ENCODE data around the gene ZNF665. TPM values are rescaled to one million over a fixed set of nuclear protein-coding genes. Genes with fewer than 3 reads are reported as not detected.

ZNF665 gene
- total RNA-seq (2014; rRNA removed) (0.77 and 0.81 TPM in 2 replicates), Bru-seq, nascent RNA (percentile 33 among the genes with signal in this experiment), BruChase-seq, experiment 1, labeled RNA remaining after a 6-hour chase (percentile 36 among the genes with signal in this experiment), BruChase-seq, experiment 2, labeled RNA remaining after a 2-hour chase (percentile 37 among the genes with signal in this experiment)
- long read RNA-seq, full-length matches to known transcripts = 2 of 5 reads
- long read RNA-seq, partial matches to known transcripts = 0 of 5 reads
- long read RNA-seq, other reads (novel, unspliced or antisense) = 3 of 5 reads

GRCh38 chr19:53192771-53193534 lies at the start of gene ZNF665:
ZNF665 (minus strand) TSS chr19:53193358; CDS start chr19:53182898, 10,460 bp downstream.
- ATAC-seq (peak; percentile 62), DNase-seq (peak; percentile 76)
- peaks cover 6% of the 10 kb centered on the region; the same call in 1 of the 2 replicates for H3K4me1 ChIP-seq (ENCODE audit: insufficient read depth, low read length)
- BruUV-seq (replicated peaks) = TSS peak; percentile 90
- peaks cover 5% of the 10 kb centered on the region; the same call in 1 of the 2 replicates for H3K36me3 ChIP-seq (ENCODE audit: low read depth, low read length)
- CTCF ChIA-PET = no interaction called here
- H2AFZ ChIP-seq (ENCODE audit: low read length) = peak within 1 kb of the TSS; percentile 97
- no peaks in the 10 kb centered on the region for H3K9me2 ChIP-seq (replicated peaks; ENCODE audit: low read length)
- POLR2A ChIA-PET (ENCODE audit: unreplicated experiment) = no interaction called here
- H3K27ac ChIP-seq (ENCODE audit: low read length) = peak within 1 kb of the TSS; percentile 45
- no peaks in the 10 kb centered on the region for H3F3A ChIP-seq (ENCODE audit: low read length, unreplicated experiment)
- TF ChIP-seq CTCF (conservative IDR thresholded peaks at IDR 0.05; ENCODE audit: low read depth, low read length) (no peak), EZH2phosphoT487 (IDR thresholded peaks at IDR 0.05; ENCODE audit: borderline replicate concordance, low read length) (no peak), EZH2 (IDR thresholded peaks at IDR 0.05; ENCODE audit: low read length, unreplicated experiment) (no peak)
- H3K9me3 ChIP-seq (ENCODE audit: low read length) = no peaks in the 10 kb centered on the region
- peaks cover 10% of the 10 kb centered on the region; the same call in 1 of the 2 replicates for H3K79me2 ChIP-seq (ENCODE audit: low read length)
- intact Hi-C loops (cut with micrococcal nuclease) = loop anchor here (10.0 kb wide), 2 partner anchors 142 to 202 kb away; partner anchors contain the start of genes ZNF765 and ZNF845
- H3K27me3 ChIP-seq (ENCODE audit: low read length) = no peaks in the 10 kb centered on the region
- peak within 1 kb of the TSS; percentile 87 for H3K4me3 ChIP-seq (ENCODE audit: low read length)
- H4K20me1 ChIP-seq (ENCODE audit: low read length) = no peaks in the 10 kb centered on the region
- peak within 1 kb of the TSS; percentile 91 for H3K4me2 ChIP-seq (ENCODE audit: low read length)
- H3K9ac ChIP-seq (ENCODE audit: low read length) = peak within 1 kb of the TSS; percentile 91

- Histone ChIP-seq H3K4me1 (ENCODE audit: insufficient read depth, low read length) (no peaks in the 10 kb centered on the region), H3K9ac (ENCODE audit: low read length) (no peak overlapping the region), H3K79me2 (ENCODE audit: low read length) (no peaks in the 10 kb centered on the region), H3K9me3 (ENCODE audit: low read length) (peaks cover 83% of the 10 kb centered on the region), H3K27ac (ENCODE audit: low read length) (no peak overlapping the region), H3K36me3 (ENCODE audit: low read depth, low read length) (peaks cover 47% of the 10 kb centered on the region), H3K4me3 (ENCODE audit: low read length) (peak overlapping the region; percentile 11; the same call in 1 of the 2 replicates), H3K9me2 (replicated peaks; ENCODE audit: low read length) (no peaks in the 10 kb centered on the region), H3K4me2 (ENCODE audit: low read length) (no peak overlapping the region), H2AFZ (ENCODE audit: low read length) (no peak overlapping the region), H3F3A (ENCODE audit: low read length, unreplicated experiment) (no peaks in the 10 kb centered on the region), H4K20me1 (ENCODE audit: low read length) (no peaks in the 10 kb centered on the region), H3K27me3 (ENCODE audit: low read length) (no peaks in the 10 kb centered on the region)
- POLR2A ChIA-PET (ENCODE audit: unreplicated experiment) = no interaction called here
- no peak for DNase-seq
- intact Hi-C loops (cut with micrococcal nuclease) = no loop called here
- CTCF ChIA-PET = no interaction called here
- TF ChIP-seq EZH2phosphoT487 (IDR thresholded peaks at IDR 0.05; ENCODE audit: borderline replicate concordance, low read length) (no peak), CTCF (conservative IDR thresholded peaks at IDR 0.05; ENCODE audit: low read depth, low read length) (no peak), EZH2 (IDR thresholded peaks at IDR 0.05; ENCODE audit: low read length, unreplicated experiment) (no peak)
- BruUV-seq (replicated peaks) = no TSS peak
- ATAC-seq = no peak
These were observed 44.1 kb upstream of the ZNF665 start for GRCh38 chr19:53237114-53237777.
